ENCODE results near the gene OR4K1.
"Not testable (repeated sequence)": the region's sequence is repeated elsewhere in the genome, so short reads cannot be mapped to it uniquely, and the experiment has no call there.

OR4K1 gene

GRCh38 chr14:19917955-19918518 is 12.7 kb upstream of the OR4K1 start:
- no peak for TF ChIP-seq CTCF (IDR thresholded peaks at IDR 0.05; ENCODE audit: insufficient read depth, missing control alignments)
- FAIRE-seq = no peak

GRCh38 chr14:19918553-19919264 is 12.0 kb upstream of the OR4K1 start:
- FAIRE-seq (no peak), DNase-seq (ENCODE audit: insufficient read length, low spot score) (no peak)
- no peak for TF ChIP-seq CTCF (IDR thresholded peaks at IDR 0.05; ENCODE audit: insufficient read depth, missing control alignments)

More at GRCh38 chr14:19917955-19918518, 12.7 kb upstream of the OR4K1 start:
- no peak for DNase-seq (ENCODE audit: insufficient read length, low spot score)

GRCh38 chr14:19920021-19920657 is 10.6 kb upstream of the OR4K1 start, which contains the start of gene OR4K5:
Gene OR4K5, plus strand, starts transcription at chr14:19920607. Its CDS starts 0 bp downstream, at chr14:19920607.
- DNase-seq (ENCODE audit: insufficient read length, low spot score) (no peak), FAIRE-seq (no peak)
- no peak for TF ChIP-seq CTCF (IDR thresholded peaks at IDR 0.05; ENCODE audit: insufficient read depth, missing control alignments)

GRCh38 chr14:19941668-19942067 is 11.0 kb downstream of the OR4K1 start:
- DNase-seq (ENCODE audit: insufficient read length, low spot score) (no peak), FAIRE-seq (no peak)
- TF ChIP-seq CTCF (IDR thresholded peaks at IDR 0.05; ENCODE audit: insufficient read depth, missing control alignments) = no peak

- DNase-seq (ENCODE audit: insufficient read length, low spot score) (no peak), FAIRE-seq (no peak)
- TF ChIP-seq CTCF (IDR thresholded peaks at IDR 0.05; ENCODE audit: insufficient read depth, missing control alignments) = no peak
These were observed 16.8 kb downstream of the OR4K1 start for GRCh38 chr14:19947413-19948090.

GRCh38 chr14:19949218-19949617 is 18.5 kb downstream of the OR4K1 start:
- TF ChIP-seq CTCF (IDR thresholded peaks at IDR 0.05; ENCODE audit: insufficient read depth, missing control alignments) = no peak
- no peak for FAIRE-seq

GRCh38 chr14:19969735-19970134 is 39.0 kb downstream of the OR4K1 start:
- not testable (repeated sequence) for DNase-seq (ENCODE audit: insufficient read length, low spot score); FAIRE-seq

More at GRCh38 chr14:19949218-19949617, 18.5 kb downstream of the OR4K1 start:
- no peak for DNase-seq (ENCODE audit: insufficient read length, low spot score)

All from D721Med (cell line).